WERI-Rb-1 (cell line): ENCODE results near the gene RCSD1.

Experiments
- DNase-seq: peaks from one replicate; pipeline ENCODE4 v3.0.0-alpha.2; 2020
- H3K27ac ChIP-seq: fragments of 250-450 bp; sonication (Bioruptor Pico); 2 replicates; pipeline ENCODE4 v1.5.1; 2020; ENCODE audit warnings: mild to moderate bottlenecking, moderate library complexity
- H3K27me3 ChIP-seq: fragments of 250-450 bp; sonication (Bioruptor Pico); 2 replicates; pipeline ENCODE4 v1.5.1; 2021; ENCODE audit warnings: mild to moderate bottlenecking, low read depth, moderate library complexity; ENCODE audit not compliant: insufficient read depth, severe bottlenecking
- H3K36me3 ChIP-seq: fragments of 250-450 bp; sonication (Bioruptor Pico); 2 replicates; pipeline ENCODE4 v1.5.1; 2020; ENCODE audit warnings: mild to moderate bottlenecking, moderate library complexity
- H3K4me3 ChIP-seq: 2 replicates; pipeline ENCODE4 v1.5.1; 2011; ENCODE audit warnings: low read depth, mild to moderate bottlenecking, control low read depth, low read length
- H3K9me3 ChIP-seq: fragments of 250-450 bp; sonication (Bioruptor Pico); 2 replicates; pipeline ENCODE4 v1.5.1; 2021; ENCODE audit warnings: mild to moderate bottlenecking, moderate library complexity; ENCODE audit not compliant: severe bottlenecking
- CTCF ChIP-seq: IDR thresholded peaks from 2 replicates; pipeline ENCODE4 v1.5.1; 2011; ENCODE audit warnings: low read depth, mild to moderate bottlenecking, control low read depth, inconsistent platforms, low read length

The RCSD1 gene

GRCh38 chr1:167683641-167684502, 53.8 kb downstream of the RCSD1 start:
- H3K27ac ChIP-seq, result no peak overlapping the region
- no peaks in the 10 kb centered on the region for H3K36me3 ChIP-seq
- no peak for DNase-seq

GRCh38 chr1:167685844-167686243, 55.8 kb downstream of the RCSD1 start:
- no peak for TF ChIP-seq CTCF
- Histone ChIP-seq H3K27ac (no peak overlapping the region), H3K4me3 (no peak overlapping the region), H3K27me3 (no peaks in the 10 kb centered on the region), H3K36me3 (no peaks in the 10 kb centered on the region), H3K9me3 (no peaks in the 10 kb centered on the region)
- no peak for DNase-seq

More at GRCh38 chr1:167683641-167684502, 53.8 kb downstream of the RCSD1 start:
- H3K4me3 ChIP-seq, result no peak overlapping the region
- H3K27me3 ChIP-seq, result no peaks in the 10 kb centered on the region
- H3K9me3 ChIP-seq, result no peaks in the 10 kb centered on the region
- TF ChIP-seq CTCF, result no peak

DNA sequence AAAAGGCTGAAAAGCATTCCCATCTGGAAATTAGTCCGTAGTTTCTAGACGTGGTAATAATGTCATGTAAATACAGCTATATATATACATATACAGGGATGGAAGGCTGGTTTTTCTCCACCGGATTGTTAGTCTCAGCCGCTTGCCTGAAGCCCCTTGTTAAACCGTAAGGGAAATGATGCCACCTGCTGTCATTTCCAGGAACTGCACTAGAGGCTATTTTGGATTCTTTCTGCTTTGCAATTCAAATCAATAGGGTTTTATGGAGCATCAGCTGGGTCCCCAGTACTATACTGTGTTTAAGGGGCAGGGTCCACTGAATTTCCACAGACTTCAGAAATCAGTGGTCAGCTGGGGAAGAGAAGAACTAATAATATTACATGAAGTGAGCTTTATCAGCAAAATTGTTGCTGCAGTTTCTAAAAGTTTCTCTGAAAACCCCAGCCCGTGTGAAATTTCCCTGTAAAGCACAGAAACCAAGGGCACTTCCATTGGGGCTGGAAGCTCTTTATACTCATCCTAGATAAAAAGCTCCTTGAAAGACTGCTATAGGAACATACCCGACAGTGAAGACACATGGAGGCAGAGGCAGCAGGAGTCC, 58.0 kb downstream of the RCSD1 start:
- Histone ChIP-seq H3K9me3 (no peaks in the 10 kb centered on the region), H3K36me3 (no peaks in the 10 kb centered on the region), H3K27ac (no peak overlapping the region), H3K4me3 (no peak overlapping the region), H3K27me3 (no peaks in the 10 kb centered on the region)
- DNase-seq, result peak; percentile 52
- TF ChIP-seq CTCF, result peak; percentile 54

DNA sequence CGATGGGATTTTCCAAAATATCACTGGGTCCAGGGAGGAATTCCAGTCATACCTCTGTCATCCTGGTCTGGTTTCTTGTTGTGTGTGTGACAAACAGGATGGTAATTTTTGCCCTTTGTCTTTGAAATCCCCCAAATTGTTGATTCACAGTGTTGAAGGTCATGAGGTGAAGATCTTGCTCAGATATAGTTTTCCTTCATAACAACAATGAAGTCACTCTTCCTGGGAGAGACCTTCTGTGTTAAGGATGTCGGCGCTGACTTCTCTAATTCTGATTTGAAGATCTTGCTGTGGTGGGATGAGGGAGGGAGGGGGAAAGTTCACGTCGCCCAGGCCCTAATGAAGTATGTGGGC, 59.5 kb downstream of the RCSD1 start:
- Histone ChIP-seq H3K27ac (no peak overlapping the region), H3K36me3 (no peaks in the 10 kb centered on the region), H3K27me3 (no peaks in the 10 kb centered on the region), H3K9me3 (no peaks in the 10 kb centered on the region), H3K4me3 (no peak overlapping the region)
- no peak for DNase-seq
- no peak for TF ChIP-seq CTCF

GRCh38 chr1:167690053-167690452, 60.0 kb downstream of the RCSD1 start:
- Histone ChIP-seq H3K27me3 (no peaks in the 10 kb centered on the region), H3K4me3 (no peak overlapping the region), H3K36me3 (no peaks in the 10 kb centered on the region), H3K27ac (no peak overlapping the region), H3K9me3 (no peaks in the 10 kb centered on the region)
- DNase-seq, result no peak
- no peak for TF ChIP-seq CTCF
